Mucosa of rectum (tissue), 2 donors: ENCODE measurements around the gene YY1.

Experiments
- H3K27ac ChIP-seq, 2 donors: one replicate each; pipeline ENCODE4 v1.7.0; 2013; ENCODE audit warnings: inconsistent platforms in 2 of 2, low read depth in 2 of 2, low read length in 2 of 2
- H3K27me3 ChIP-seq, 2 donors: one replicate each; pipeline ENCODE4 v1.7.0; 2013; ENCODE audit warnings: low read length in 2 of 2; ENCODE audit not compliant: control insufficient read depth in 2 of 2, insufficient read depth in 2 of 2
- H3K36me3 ChIP-seq, 2 donors: one replicate each; pipeline ENCODE4 v1.7.0; 2013; ENCODE audit warnings: low read length in 2 of 2; ENCODE audit not compliant: control insufficient read depth in 2 of 2, insufficient read depth in 2 of 2
- H3K4me1 ChIP-seq, 2 donors: one replicate each; pipeline ENCODE4 v1.7.0; 2013; ENCODE audit warnings: low read length in 2 of 2, mild to moderate bottlenecking in 1 of 2; ENCODE audit not compliant: control insufficient read depth in 2 of 2, insufficient read depth in 2 of 2
- H3K4me3 ChIP-seq, 2 donors: one replicate each; pipeline ENCODE4 v1.7.0; 2013; ENCODE audit warnings: low read length in 2 of 2
- H3K9ac ChIP-seq, 2 donors: one replicate each; pipeline ENCODE4 v1.7.0; 2013; ENCODE audit warnings: low read length in 2 of 2, low read depth in 1 of 2, mild to moderate bottlenecking in 1 of 2
- H3K9me3 ChIP-seq, 2 donors: one replicate each; pipeline ENCODE4 v1.7.0; 2013; ENCODE audit warnings: low read length in 2 of 2; ENCODE audit not compliant: control insufficient read depth in 2 of 2
- donor health status: healthy.
- donor health status: Normal muscosa, but diverticular disease.

Gene YY1

DNA sequence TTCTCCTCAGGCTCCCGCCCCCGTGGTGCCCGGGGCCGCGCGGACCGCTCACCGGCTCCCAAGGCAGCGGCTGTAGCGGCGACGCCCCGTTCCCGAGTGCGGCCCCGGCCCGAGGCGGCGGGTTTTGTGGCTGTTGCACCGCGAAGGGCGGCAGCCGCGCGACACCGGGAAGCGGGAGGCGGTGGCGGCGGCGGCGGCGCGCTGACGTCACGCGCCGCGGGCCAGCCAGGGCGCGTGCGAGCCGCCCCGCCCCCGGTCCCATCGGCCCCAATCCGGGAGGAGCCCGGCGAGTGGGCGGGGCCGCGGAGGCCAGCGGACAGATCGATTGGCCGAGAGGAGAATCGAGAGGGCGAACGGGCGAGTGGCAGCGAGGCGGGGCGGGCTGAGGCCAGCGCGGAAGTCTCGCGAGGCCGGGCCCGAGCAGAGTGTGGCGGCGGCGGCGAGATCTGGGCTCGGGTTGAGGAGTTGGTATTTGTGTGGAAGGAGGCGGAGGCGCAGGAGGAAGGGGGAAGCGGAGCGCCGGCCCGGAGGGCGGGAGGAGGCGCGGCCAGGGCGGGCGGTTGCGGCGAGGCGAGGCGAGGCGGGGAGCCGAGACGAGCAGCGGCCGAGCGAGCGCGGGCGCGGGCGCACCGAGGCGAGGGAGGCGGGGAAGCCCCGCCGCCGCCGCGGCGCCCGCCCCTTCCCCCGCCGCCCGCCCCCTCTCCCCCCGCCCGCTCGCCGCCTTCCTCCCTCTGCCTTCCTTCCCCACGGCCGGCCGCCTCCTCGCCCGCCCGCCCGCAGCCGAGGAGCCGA lies at the start of gene YY1:
TSS of gene YY1 (plus strand) at position 726 of the 792 bp plus-strand sequence. CDS start 101 bp downstream, outside the sequence.
- Histone ChIP-seq H3K9ac (peak within 1 kb of the TSS; percentile 92 to 99), H3K27me3 (no peaks in the 10 kb centered on the region), H3K36me3 (peaks cover 0 to 2% of the 10 kb centered on the region in 2 donors), H3K4me3 (peak within 1 kb of the TSS; percentile 89 to 95), H3K4me1 (peaks cover 17 to 31% of the 10 kb centered on the region in 2 donors), H3K27ac (peak within 1 kb of the TSS; percentile 98), H3K9me3 (no peaks in the 10 kb centered on the region)

DNA sequence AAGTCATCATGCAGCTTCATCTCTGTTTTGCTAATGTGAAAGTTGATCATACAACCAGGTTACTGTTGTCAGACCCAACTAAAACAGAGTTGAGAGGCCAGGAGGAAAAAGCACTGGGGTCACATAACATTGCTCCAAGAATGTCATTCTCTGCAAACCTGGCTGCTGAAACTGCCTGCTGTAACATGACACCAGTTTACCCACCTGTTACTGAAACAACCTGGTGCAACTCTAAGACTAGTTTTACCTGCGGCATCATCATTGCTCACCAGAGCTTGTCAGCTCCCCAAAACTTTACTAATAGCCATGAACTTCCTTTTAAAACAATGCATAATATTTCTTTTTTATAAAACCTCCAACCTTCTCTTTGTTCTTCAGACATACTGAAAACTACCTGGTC lies 48.8 kb upstream of the YY1 start:
- Histone ChIP-seq H3K4me3 (no peak overlapping the region), H3K9ac (no peak overlapping the region), H3K4me1 (peaks cover 22 to 26% of the 10 kb centered on the region in 2 donors), H3K27me3 (no peaks in the 10 kb centered on the region), H3K36me3 (no peaks in the 10 kb centered on the region), H3K9me3 (no peaks in the 10 kb centered on the region), H3K27ac (no peak overlapping the region)

DNA sequence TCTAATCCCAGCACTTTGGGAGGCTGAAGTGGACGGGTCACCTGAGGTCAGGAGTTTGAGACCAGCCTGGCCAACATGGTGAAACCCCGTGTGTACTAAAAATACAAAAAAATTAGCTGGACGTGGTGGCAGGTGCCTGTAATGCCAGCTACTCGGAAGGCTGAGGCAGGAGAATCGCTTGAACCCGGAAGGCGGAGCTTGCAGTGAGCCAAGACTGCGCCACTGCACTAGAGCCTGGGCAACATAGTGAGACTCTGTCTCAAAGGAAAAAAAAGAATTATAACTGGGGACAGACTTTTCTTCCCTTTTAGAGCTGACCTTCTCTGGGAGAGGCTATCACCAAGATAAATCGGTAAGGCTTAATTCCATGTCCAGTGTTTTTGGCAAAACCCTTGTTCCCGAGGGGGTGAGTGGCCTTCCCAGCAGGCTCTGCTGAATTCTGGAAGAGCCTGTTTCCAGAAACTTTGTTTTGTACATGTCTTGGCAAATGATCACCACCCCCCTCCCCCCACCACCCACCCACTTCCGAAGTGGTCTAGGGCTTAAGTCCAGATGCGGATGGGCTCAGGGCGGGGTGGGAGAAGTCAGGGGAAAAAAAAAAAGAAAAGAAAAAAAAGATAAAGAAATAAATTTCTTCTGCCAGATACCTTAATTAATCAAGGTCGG lies 47.2 kb upstream of the YY1 start:
- no peaks in the 10 kb centered on the region for H3K27me3 ChIP-seq
- no peak overlapping the region for H3K27ac ChIP-seq
- H3K9me3 ChIP-seq = no peaks in the 10 kb centered on the region
- H3K4me1 ChIP-seq = peaks cover 22 to 26% of the 10 kb centered on the region in 2 donors
- H3K9ac ChIP-seq = peak overlapping the region in 1 of 2 donors; percentile 42
- H3K36me3 ChIP-seq = no peaks in the 10 kb centered on the region
- no peak overlapping the region for H3K4me3 ChIP-seq

DNA sequence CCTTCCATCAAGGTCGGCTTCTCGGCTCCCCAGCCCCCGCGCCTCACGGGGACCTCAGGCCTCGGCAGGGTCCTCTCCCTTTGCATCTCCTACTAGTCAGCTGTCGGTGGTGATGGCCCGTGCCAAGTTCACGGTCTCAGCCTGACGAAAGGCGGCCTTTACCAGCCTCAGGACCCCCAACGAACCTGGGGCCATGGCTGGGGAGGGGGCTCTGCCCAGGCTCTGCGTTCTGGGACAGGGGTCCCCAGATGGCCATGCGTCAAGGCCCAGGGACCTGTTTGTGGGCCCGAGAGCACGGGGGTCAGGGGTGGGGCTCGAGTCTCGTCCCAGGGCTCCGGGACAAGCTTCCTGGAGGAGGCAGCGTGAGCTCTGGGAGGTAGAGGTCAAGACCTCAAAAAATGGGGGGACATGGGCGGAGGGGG lies 46.7 kb upstream of the YY1 start:
- no peaks in the 10 kb centered on the region for H3K36me3 ChIP-seq
- no peaks in the 10 kb centered on the region for H3K9me3 ChIP-seq
- H3K9ac ChIP-seq = peak overlapping the region; percentile 42 to 92
- H3K4me1 ChIP-seq = peaks cover 20 to 24% of the 10 kb centered on the region in 2 donors
- peak overlapping the region; percentile 56 to 69 for H3K4me3 ChIP-seq
- no peaks in the 10 kb centered on the region for H3K27me3 ChIP-seq
- peak overlapping the region; percentile 86 to 89 for H3K27ac ChIP-seq

DNA sequence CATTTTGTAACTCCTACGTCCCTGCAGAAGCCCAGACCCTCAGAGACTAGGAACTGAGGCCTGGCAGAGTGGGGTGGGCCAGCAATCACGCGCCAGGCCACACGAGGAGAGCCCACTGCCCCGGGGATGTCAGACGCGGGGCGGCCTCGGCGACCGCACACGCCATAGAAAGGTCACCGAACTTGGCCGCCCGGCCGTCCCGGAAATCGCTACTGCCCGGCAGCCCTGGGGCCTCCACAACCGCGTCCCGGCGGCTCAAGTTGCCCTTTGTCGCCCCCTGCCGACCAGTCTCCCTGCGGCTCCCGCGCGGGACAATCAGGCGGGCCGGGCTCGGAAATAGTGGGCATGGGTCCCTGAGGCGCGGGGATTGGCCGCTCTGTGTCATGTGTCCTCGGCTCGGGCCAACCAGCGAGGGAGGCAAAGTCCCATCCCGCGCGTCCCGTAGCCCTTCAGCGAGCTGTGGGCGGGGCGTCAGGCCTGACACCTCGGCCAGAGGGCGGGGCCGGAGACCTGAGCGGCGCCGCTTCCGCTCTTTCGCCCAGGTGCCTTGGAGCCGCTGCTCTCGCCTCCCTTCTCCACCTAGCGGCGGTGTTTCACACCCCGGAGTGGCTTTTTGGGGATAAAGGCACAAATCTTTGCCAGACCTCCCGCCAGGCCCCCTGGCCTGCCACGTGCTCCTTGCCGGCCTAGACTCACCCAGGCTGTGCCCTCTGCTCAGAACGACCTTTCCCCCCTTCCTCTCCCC lies 46.1 kb upstream of the YY1 start:
- H3K4me1 ChIP-seq = peaks cover 18 to 19% of the 10 kb centered on the region in 2 donors
- H3K4me3 ChIP-seq = peak overlapping the region; percentile 69 to 70
- H3K27ac ChIP-seq = peak overlapping the region; percentile 86 to 89
- H3K36me3 ChIP-seq = no peaks in the 10 kb centered on the region
- H3K27me3 ChIP-seq = no peaks in the 10 kb centered on the region
- H3K9ac ChIP-seq = peak overlapping the region; percentile 76 to 92
- H3K9me3 ChIP-seq = no peaks in the 10 kb centered on the region

DNA sequence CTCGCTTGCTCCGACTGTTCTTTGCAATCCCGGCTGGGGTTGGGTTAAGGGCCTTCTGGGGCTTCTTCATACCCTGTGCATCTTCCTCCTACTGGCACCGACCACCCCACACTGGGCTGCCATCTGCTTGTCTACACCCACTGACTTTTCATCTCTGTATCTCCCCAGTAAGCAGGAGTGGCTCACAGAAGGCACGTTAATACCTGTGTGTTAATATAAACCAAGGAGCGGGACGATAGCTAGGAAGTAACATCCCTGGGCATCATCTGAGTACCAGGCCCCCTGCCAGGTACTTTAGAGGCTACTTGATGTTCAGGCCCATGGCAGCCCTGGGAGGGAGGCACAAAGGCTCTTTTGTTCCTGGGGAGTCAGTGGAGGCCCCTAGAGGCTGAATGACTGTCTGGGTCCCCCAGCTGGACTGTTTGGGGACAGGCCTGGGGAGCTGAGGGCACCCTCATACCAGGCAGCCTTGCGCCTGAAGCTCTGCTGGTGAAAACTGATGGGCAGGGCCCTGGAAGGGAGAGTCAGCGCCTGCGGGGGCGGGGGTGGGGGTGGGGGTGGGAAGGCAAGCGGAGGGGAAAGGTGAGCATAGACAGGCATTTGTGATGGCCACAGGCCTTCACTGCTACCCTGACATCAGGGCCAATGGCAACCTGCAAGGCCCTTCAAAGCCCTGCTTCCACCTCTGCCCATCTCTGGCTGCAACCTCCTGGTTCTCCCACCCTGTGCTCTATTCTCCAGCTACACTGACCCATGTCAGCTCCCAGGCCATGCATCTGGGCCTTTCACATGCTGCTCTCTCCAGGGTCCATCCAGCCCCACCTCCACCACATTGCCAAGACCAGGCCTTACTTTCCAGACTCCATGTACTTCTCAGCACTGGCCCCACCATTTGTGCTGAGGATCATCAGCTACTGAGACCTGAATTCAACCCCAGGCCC lies 45.3 kb upstream of the YY1 start:
- Histone ChIP-seq H3K4me1 (peaks cover 12 to 13% of the 10 kb centered on the region in 2 donors), H3K27me3 (no peaks in the 10 kb centered on the region), H3K4me3 (peak overlapping the region; percentile 37 to 70), H3K27ac (peak overlapping the region; percentile 37 to 86), H3K36me3 (no peaks in the 10 kb centered on the region), H3K9me3 (no peaks in the 10 kb centered on the region), H3K9ac (peak overlapping the region; percentile 61 to 76)

DNA sequence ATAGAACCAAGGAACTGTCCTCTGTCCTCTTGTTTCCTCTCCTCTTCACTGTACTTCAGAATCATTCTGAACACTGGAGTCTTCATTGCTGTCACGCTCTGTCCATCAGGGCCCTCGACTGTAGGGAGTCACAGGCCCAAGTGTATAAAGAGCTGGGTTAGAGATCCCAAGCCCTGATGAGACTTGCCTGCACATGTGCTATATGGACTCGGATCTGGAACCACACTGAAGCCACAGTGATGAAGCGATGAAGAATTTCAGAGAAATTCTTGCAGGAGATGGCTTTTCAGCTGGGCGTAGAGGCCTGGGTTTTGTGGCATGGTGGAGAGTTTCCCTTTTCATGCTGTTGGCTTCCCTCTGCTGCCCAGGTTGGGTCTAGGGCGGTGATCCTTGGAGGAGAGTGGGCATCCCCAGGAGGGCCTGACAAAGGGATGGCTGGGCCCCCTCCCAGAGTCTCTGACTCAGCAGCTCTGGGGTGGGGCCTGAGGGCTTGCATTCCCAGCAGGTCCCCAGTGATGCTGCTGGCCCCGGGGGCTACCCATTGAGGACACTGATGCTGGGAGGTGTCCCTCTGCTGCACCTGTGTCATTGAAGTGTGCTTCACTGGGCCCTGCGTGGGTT lies 39.6 kb upstream of the YY1 start:
- no peaks in the 10 kb centered on the region for H3K27me3 ChIP-seq
- H3K4me1 ChIP-seq = peaks cover 0 to 1% of the 10 kb centered on the region in 2 donors
- H3K27ac ChIP-seq = no peak overlapping the region
- no peak overlapping the region for H3K4me3 ChIP-seq
- no peak overlapping the region for H3K9ac ChIP-seq
- no peaks in the 10 kb centered on the region for H3K9me3 ChIP-seq
- no peaks in the 10 kb centered on the region for H3K36me3 ChIP-seq

DNA sequence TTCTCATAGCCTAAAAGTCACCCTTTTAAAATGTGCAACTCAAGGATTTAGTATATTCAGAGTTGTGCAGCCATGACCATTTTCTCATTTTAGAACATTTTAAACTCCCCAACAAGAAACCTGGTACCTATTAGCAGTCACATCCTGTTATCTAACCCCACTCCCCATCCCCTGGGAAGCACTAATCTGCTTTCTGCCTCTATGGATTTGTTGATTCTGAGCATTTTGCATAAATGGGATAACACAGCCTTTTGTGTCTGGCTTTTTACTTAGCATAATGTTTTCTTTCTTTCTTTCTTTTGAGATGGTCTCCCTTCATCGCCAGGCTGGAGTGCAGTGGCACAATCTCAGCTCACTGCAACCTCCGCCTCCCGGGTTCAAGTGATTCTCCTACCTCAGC lies 38.6 kb upstream of the YY1 start:
- H3K9me3 ChIP-seq = no peaks in the 10 kb centered on the region
- H3K4me1 ChIP-seq = peaks cover 0 to 2% of the 10 kb centered on the region in 2 donors
- no peaks in the 10 kb centered on the region for H3K27me3 ChIP-seq
- H3K4me3 ChIP-seq = no peak overlapping the region
- H3K36me3 ChIP-seq = no peaks in the 10 kb centered on the region
- H3K9ac ChIP-seq = no peak overlapping the region
- H3K27ac ChIP-seq = no peak overlapping the region

DNA sequence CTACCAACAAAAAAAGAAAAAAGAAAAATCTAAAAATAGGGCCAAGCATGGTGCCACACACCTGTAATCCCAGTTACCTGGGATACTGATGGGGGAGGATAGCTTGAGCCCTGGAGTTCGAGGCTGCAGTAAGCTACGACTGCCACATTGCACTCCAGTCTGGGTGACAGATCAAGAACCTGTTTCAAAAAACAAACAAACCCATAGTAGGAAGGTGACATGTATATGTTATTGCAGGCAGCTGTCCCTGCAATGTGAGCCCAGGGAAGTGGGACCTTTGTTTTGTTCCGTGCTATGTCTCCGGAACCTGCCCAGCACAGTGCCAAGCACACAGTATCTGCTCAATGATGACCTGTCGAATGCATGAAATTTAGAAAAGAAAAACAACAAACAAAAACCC lies 37.2 kb upstream of the YY1 start:
- Histone ChIP-seq H3K4me1 (peaks cover 0 to 2% of the 10 kb centered on the region in 2 donors), H3K27ac (no peak overlapping the region), H3K9me3 (no peaks in the 10 kb centered on the region), H3K27me3 (no peaks in the 10 kb centered on the region), H3K4me3 (no peak overlapping the region), H3K9ac (no peak overlapping the region), H3K36me3 (no peaks in the 10 kb centered on the region)
